KMS-11 (cell line): ENCODE measurements around the gene BCL2L11.

Source experiments
- H2AFZ ChIP-seq: fragments of 200-600 bp; sonication (generic); 2 replicates; pipeline ENCODE4 v1.6.1; 2016; ENCODE audit warnings: antibody characterized with exemption, mixed run types, low read depth
- H3K27ac ChIP-seq: fragments of 200-600 bp; sonication (generic); 2 replicates; pipeline ENCODE4 v1.6.1; 2016; ENCODE audit warnings: mild to moderate bottlenecking, mixed run types
- H3K27me3 ChIP-seq: fragments of 200-600 bp; sonication (generic); 2 replicates; pipeline ENCODE4 v1.6.1; 2017; ENCODE audit warnings: mild to moderate bottlenecking, low read depth, mixed run types, moderate library complexity; ENCODE audit not compliant: insufficient read depth
- H3K36me3 ChIP-seq: fragments of 200-600 bp; sonication (generic); 2 replicates; pipeline ENCODE4 v1.6.1; 2017; ENCODE audit warnings: mild to moderate bottlenecking, mixed run types; ENCODE audit not compliant: insufficient read depth
- H3K4me1 ChIP-seq: fragments of 200-600 bp; sonication (generic); 2 replicates; pipeline ENCODE4 v1.6.1; 2016; ENCODE audit warnings: mild to moderate bottlenecking, low read depth, mixed run types; ENCODE audit not compliant: poor library complexity, severe bottlenecking
- H3K4me2 ChIP-seq: fragments of 200-600 bp; sonication (generic); 2 replicates; pipeline ENCODE4 v1.7.0; 2016; ENCODE audit warnings: mild to moderate bottlenecking, mixed run types
- H3K4me3 ChIP-seq: fragments of 200-600 bp; sonication (generic); IDR thresholded peaks from 2 replicates; pipeline ENCODE4 v1.6.1; 2017; ENCODE audit warnings: low read depth, low read length, mixed read lengths; ENCODE audit not compliant: insufficient read depth
- H3K79me2 ChIP-seq: fragments of 200-600 bp; sonication (generic); 2 replicates; pipeline ENCODE4 v1.6.1; 2016; ENCODE audit warnings: low read depth, mixed run types; ENCODE audit not compliant: insufficient read depth
- H3K9ac ChIP-seq: fragments of 200-600 bp; sonication (generic); 2 replicates; pipeline ENCODE4 v1.6.1; 2016; ENCODE audit warnings: mild to moderate bottlenecking, mixed run types
- H4K20me1 ChIP-seq: fragments of 200-600 bp; sonication (generic); 2 replicates; pipeline ENCODE4 v1.6.1; 2016; ENCODE audit warnings: mild to moderate bottlenecking, mixed run types; ENCODE audit not compliant: insufficient read depth
- CTCF ChIP-seq: fragments of 200-600 bp; sonication (generic); conservative IDR thresholded peaks from 2 replicates; pipeline ENCODE4 v1.6.1; 2017; ENCODE audit warnings: low read depth, mild to moderate bottlenecking, antibody characterized with exemption, low read length, moderate library complexity, mixed read lengths

The BCL2L11 gene

GRCh38 chr2:111169268-111169667, 48.6 kb downstream of the BCL2L11 start:
- H3K4me2 ChIP-seq: no peak overlapping the region

GRCh38 chr2:111169924-111170323, 49.2 kb downstream of the BCL2L11 start:
- Histone ChIP-seq H2AFZ (no peak overlapping the region), H3K4me3 (no peak overlapping the region), H3K4me2 (no peak overlapping the region), H3K27ac (no peak overlapping the region), H3K9ac (no peak overlapping the region), H3K79me2 (no peaks in the 10 kb centered on the region), H3K27me3 (no peaks in the 10 kb centered on the region), H3K36me3 (no peaks in the 10 kb centered on the region; the same call in 1 of the 2 replicates), H3K4me1 (peaks cover 39% of the 10 kb centered on the region), H4K20me1 (no peaks in the 10 kb centered on the region)
- TF ChIP-seq CTCF: no peak

More at GRCh38 chr2:111169268-111169667, 48.6 kb downstream of the BCL2L11 start:
- peaks cover 42% of the 10 kb centered on the region for H3K4me1 ChIP-seq
- H3K9ac ChIP-seq: no peak overlapping the region
- H4K20me1 ChIP-seq: no peaks in the 10 kb centered on the region
- no peaks in the 10 kb centered on the region for H3K27me3 ChIP-seq
- H2AFZ ChIP-seq: no peak overlapping the region
- no peak overlapping the region for H3K27ac ChIP-seq
- H3K79me2 ChIP-seq: no peaks in the 10 kb centered on the region
- no peak for TF ChIP-seq CTCF
- H3K4me3 ChIP-seq: no peak overlapping the region
- no peaks in the 10 kb centered on the region; the same call in 1 of the 2 replicates for H3K36me3 ChIP-seq

- Histone ChIP-seq H2AFZ (no peak overlapping the region), H3K79me2 (no peaks in the 10 kb centered on the region), H3K4me2 (no peak overlapping the region), H3K4me3 (no peak overlapping the region), H3K27ac (no peak overlapping the region), H3K36me3 (no peaks in the 10 kb centered on the region), H3K9ac (no peak overlapping the region), H4K20me1 (no peaks in the 10 kb centered on the region), H3K4me1 (peaks cover 26% of the 10 kb centered on the region), H3K27me3 (no peaks in the 10 kb centered on the region)
- TF ChIP-seq CTCF: no peak
Observed at GRCh38 chr2:111171337-111171930, 50.7 kb downstream of the BCL2L11 start.

GRCh38 chr2:111172666-111173065, 52.0 kb downstream of the BCL2L11 start:
- H3K27ac ChIP-seq: no peak overlapping the region
- no peak overlapping the region for H3K9ac ChIP-seq
- H3K27me3 ChIP-seq: no peaks in the 10 kb centered on the region
- no peak overlapping the region for H3K4me3 ChIP-seq
- peaks cover 14% of the 10 kb centered on the region for H3K4me1 ChIP-seq
- TF ChIP-seq CTCF: no peak
- H3K79me2 ChIP-seq: no peaks in the 10 kb centered on the region
- H2AFZ ChIP-seq: no peak overlapping the region
- H4K20me1 ChIP-seq: no peaks in the 10 kb centered on the region
- H3K4me2 ChIP-seq: no peak overlapping the region
- H3K36me3 ChIP-seq: no peaks in the 10 kb centered on the region
